SK-N-MC (cell line): ENCODE data around the gene FREM1.

Source experiments
- EZH2 ChIP-seq: fragments of 200-600 bp; sonication (generic); IDR thresholded peaks from one replicate; pipeline ENCODE4 v1.6.1; 2017; ENCODE audit warnings: antibody characterized with exemption
- FOXP2 ChIP-seq: optimal IDR thresholded peaks from 2 replicates; pipeline ENCODE3; 2011; ENCODE audit warnings: mild to moderate bottlenecking, moderate library complexity; ENCODE audit not compliant: insufficient read depth; ENCODE audit errors: extremely low read length, control extremely low read depth
- POLR2AphosphoS5 ChIP-seq: IDR thresholded peaks from 2 replicates; pipeline ENCODE4 v1.6.1; 2012; ENCODE audit warnings: mild to moderate bottlenecking, low read depth, low read length, borderline replicate concordance

DNA sequence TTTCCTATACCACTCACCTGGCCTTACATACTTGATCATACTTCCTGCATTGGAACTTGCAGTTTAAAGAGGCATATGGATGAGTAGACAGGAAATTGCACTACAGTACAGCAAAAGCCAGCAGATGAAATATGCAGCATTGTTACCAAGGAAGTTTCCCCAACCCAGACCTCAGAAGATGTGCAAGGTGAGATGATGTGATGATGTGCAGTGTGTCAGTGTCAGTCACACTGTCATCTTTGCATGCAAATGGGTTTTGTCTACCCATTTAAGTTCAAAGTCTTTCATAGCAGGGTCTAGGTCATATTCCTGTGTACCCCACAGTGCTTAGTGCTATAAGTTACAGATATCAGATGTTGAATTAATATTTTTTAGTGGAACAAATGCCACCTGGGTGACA lies 98.4 kb downstream of the FREM1 start:
- TF ChIP-seq EZH2: no peak
- TF ChIP-seq POLR2AphosphoS5: no peak
- TF ChIP-seq FOXP2: no peak
